ENCODE data around the gene CNST.

The CNST gene

DNA sequence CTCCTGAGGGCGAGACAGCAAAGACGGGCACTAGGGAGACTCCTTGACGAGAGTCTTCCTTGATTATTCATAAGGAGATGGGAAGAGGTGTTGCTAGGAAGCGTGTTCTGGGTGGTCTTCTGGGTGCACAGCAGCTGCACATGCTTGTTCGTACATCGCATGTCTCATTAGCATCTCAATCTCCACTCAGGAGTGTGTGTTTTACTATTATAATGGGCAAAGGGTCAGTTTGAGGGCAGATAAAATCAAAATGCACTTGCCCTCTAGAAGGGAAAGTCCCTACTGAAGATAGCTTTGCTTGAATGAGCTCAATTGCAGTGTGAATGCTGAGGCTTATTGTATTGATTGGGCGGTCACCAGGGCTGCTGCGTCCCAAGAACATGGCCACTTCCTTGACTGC, 107.8 kb downstream of the CNST start:
- in situ Hi-C loops (cut with MboI; ENCODE audit: low sequenced_read_pairs), result no loop called here

DNA sequence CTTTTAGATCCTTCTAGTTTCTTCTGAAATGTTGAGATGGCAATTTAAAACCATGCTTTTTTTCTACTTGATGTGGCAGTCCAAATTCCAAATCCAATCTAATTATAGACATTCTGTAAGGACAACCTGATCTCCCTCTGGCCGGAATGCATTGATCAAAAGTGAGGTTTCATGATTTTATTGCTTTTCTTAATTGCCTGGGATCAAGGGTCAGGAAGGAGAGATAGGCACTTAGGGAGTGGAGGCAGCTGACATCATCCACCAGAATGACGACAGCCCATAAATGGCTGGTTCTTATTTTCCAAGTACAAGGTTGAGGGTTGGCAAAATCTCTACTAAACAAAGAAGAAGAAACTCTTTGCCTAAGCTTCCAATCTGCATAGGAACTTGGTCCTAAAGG, 111.6 kb downstream of the CNST start:
- in situ Hi-C loops (cut with MboI; ENCODE audit: low sequenced_read_pairs), result no loop called here

DNA sequence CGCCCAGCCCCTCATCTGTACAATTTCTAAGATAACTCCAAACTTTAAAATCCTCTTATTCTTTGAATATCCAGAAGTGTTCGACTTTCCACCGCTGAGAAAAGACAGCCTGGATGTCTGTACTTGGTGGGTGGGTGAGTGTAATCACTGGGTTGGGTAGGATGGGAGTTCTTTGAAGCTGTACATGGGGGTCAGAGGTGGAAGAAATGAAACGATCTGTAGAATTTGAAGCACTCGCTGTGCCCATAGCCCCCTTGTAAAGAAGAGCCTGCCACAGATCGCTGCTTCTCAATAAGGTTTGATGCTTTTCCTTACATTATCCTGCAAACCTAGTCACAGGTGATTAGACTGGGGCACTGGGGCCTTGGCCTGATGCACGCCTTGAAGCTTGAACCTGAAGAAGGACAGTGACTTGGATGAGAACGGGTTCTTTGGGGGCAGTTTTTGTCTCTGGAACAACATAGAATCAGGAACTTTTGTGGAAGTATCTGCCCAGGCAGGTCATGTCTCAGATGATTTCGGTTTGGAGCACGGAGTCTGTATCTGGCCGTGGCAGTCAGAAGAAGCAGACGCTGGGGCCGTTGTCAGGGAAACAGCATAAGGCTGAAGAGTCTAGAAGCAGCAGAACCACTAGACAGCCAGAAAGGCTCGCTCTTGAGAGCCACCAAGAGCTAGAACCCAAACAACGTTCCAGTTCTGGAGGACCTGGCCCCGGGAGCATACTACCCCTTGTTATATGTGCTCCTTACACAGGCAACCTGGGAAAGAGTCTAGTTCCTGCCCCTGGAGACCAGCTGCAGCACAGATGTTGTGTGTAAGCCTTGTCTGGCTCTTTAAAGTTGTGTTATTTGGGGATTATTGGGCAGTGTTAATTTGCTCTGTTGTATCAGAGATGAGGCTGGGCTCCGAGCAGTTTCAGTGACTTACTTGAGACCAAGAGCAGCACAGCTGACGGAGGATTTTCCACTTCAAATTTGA, 112.8 kb downstream of the CNST start:
- in situ Hi-C loops (cut with MboI; ENCODE audit: low sequenced_read_pairs), result no loop called here

DNA sequence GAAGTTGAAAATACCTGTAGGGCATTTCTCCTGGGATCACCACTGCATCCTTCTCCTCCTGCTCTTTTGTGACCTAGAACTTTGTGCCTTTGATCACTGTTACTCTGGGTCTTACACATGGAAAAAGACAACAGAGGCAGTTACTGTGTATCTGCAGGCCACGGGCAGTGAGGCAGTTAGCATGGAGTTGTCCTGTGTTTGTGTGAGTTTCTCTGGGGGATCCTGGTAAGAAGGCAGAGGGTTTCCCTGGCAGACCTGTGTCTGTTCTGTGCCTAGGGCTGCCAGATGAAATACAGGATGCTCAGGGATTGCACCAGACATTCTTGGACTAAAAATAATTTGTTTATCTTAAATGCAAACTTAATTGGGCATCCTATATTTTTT, 113.5 kb downstream of the CNST start:
- in situ Hi-C loops (cut with MboI; ENCODE audit: low sequenced_read_pairs), result no loop called here

DNA sequence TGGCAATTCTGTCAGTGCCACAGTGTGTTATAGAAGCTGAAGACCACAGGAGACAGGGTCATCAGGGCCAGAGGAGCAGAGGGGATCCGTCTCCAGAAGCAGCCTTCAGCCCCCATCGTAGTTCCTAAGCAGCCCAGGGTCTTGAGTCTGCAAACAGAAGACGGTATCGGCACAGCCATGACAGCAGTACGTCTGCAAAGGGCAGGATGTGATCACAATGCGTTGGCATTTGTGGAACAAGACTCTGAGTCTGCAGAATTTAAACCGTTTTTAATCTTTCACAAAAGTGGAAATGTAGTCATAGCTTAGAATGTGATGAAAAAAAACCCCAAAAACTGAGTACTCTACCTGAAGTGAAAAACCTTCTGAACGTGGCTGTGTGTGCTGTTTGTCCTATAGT, 113.9 kb downstream of the CNST start:
- in situ Hi-C loops (cut with MboI; ENCODE audit: low sequenced_read_pairs), result no loop called here

DNA sequence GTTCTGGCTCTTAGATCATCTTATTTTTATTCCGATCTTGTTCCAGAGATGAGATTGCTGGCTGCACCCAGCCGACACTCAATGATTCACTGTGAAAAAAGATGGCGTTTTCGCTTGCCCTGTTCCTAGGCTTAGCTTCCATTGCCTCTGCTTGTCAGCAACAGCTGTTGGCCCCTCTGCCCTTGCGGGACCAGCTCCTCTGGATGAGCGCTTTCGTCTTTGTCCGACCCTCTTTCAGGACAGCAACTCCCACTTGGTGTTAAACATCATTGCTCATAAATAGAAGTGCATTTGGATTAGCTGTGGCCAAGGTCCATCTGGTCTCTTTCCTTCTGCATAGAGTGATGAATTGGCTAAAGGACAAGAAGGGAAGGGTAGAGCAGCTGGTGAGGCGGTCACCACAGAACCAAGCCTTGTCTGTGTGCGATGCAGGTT, 114.5 kb downstream of the CNST start:
- in situ Hi-C loops (cut with MboI; ENCODE audit: low sequenced_read_pairs), result no loop called here

DNA sequence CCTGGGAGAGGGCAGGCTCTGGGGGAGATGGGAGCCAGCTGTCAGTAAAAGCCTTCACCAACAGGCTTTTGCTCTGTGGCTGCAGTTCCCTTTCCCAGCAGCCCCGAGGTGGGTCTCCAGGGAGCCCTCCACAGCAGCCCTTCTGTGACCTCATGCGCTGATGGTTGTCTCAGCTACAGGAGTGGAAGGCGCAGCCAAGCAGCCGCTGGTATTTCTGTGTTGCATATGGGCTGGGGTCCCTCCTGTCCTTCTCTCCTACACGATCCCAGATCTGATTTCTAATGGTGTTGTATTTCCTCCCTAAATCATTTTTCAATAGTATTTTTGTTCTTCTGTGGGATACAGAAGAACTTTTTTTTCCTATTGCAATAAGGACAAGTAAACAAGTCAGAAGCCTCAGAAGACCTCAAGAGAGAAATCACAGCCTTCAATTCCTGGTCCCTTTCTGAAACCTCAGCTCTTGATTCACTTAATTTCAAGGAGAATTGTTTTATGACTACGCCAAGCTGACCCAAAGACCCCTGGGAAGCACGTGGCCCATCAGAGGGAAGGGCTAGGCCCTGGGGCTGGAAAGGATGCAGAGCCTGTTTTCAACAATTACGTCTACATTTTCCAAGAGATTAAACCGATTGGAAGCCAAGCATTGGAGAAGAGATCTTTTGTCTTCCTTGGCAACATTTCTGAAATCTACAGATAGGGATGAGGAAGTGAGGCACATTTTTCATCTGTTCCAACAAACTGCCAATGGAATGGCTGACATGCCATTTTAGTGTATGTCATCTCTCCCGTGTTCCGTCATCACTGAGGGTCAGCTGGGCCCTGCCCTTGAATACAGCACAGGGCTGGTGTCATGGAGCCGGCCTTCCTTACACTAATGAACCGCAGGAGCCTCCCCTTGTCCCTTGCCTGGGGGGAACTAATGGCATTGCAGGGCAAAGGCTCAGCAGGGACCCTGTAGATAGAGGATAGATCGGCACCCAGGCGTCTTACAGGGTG, 115.9 kb downstream of the CNST start:
- in situ Hi-C loops (cut with MboI; ENCODE audit: low sequenced_read_pairs), result no loop called here

DNA sequence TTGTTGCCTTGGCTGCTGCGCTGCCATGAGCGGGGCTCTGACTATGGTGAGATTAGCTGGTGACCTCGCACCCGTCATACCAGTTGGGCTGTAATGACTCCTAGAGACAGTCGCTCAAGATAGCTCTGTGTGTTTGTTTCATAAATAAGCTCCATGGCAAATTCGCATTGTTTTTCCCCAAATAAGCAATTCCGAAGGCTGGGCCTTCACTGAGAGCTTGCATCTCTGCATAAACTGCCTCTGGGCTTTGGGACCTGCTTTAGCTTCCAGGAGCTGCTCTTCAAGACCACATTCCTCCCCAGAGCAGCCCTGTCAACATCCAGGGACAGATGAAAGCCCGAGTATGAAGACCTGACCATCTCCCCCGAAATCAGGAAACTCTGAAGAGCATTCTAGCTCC, 117.3 kb downstream of the CNST start:
- in situ Hi-C loops (cut with MboI; ENCODE audit: low sequenced_read_pairs), result no loop called here

DNA sequence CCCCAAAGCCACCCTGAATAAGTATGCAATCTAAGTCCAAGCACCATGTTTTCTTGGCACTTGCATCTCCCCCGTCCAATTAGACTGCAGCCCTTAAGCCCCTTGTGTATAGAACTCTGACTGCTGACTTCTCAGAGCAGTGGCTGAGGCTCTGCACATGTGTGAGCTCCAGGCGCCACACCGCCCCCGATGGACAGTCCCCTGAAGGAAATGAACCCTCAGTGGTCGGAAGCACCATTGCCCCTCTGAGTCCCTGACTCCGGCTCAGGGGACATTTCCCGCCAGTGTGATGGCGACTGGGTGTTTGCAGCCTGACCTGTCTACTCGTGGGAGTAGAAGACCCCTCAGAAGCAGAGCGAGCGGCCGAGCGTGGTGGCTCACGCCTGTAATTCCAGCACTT, 120.7 kb downstream of the CNST start:
- in situ Hi-C loops (cut with MboI; ENCODE audit: low sequenced_read_pairs), result no loop called here

DNA sequence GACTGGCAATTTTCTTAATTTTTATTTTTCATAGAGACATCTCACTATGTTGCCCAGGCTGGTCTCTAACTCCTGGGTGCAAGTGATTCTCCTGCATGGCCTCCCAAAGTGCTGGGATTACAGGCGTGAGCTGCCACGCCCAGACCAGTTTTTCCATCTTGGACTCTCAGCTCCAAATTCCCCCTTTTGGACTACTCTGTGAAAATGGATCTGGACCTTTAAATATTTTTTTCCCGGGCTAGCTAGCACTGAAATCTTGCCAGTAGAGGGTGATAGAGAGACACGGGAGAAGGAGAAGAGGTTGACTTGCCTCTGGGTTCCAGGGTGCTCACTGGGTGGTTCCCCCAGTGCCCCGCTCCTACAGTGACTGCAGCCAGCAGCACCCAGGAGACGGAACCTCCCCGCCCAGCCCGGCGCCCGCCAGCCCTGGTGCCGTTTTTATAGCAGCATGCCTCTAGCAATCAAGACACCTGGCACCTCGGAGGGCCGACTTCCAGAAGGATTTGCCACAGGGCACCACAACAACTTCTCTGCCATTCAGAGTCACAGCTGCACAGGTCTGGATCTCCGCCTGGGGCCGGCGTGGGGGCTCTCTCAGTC, 123.3 kb downstream of the CNST start:
- in situ Hi-C loops (cut with MboI; ENCODE audit: low sequenced_read_pairs), result loop anchor here (10.0 kb wide), 1 partner anchor 275 kb away; no protein-coding TSS in a partner anchor

DNA sequence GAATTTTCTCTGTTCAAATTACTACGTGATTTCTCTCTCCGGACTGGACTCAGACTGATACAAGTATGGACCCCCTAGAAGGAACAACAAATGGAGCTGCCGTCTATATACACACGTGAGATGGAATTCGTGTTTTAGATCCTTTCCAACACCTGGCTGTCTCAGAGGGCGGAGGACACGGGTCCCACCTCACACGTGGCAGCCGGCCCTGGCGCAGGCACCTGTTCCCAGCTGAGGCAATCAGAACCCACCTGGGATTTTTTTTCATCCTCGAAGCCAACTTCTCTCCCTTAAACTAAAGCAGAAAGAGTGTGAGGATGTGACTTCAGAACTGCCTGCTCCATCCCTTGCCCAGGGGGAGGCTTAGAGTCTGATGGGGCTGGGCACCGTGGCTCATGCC, 123.8 kb downstream of the CNST start:
- in situ Hi-C loops (cut with MboI; ENCODE audit: low sequenced_read_pairs), result loop anchor here (10.0 kb wide), 1 partner anchor 275 kb away; no protein-coding TSS in a partner anchor

DNA sequence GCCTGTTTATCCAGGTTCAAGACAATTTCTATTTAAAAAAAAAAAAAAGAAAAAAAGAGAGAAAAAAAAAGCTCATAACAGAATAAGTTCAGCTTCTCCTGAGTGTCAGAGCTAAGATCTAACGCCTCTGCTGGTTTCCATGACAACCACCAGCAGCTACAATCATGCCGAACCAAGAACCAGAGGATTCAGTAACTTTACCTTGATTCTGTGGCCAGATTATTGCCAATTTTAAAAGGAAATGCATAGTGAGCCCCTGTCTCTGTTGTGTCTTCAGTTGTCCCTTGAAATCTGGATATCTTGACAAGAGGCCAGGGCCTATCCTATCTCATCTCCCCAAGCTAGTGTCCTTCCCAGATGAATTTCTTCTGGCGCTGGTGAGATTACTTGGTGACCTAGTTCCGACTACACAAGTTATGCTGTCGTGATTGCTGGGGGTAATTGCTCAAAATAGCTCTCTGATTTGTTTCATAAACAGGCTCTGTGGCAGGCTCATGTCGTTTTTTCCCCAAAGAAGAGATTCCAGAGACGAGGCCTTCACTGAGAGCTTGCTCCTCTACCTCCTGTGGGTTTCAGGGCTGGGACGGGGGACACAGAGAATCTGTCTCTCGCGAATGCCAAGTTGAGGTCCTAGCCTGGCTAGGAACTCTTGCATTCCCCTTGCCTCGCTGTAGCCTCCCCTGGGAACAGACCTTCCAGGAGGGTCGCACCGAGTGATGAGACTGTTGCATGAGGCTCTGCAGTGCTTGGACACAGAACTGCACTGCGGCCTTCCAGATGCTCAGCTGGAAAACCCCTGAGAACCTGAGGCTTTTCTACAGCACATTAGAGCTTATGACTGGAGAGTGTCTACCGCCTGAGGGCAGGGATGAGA, 125.6 kb downstream of the CNST start:
- in situ Hi-C loops (cut with MboI; ENCODE audit: low sequenced_read_pairs), result loop anchor here (10.0 kb wide), 1 partner anchor 273 kb away; no protein-coding TSS in a partner anchor

DNA sequence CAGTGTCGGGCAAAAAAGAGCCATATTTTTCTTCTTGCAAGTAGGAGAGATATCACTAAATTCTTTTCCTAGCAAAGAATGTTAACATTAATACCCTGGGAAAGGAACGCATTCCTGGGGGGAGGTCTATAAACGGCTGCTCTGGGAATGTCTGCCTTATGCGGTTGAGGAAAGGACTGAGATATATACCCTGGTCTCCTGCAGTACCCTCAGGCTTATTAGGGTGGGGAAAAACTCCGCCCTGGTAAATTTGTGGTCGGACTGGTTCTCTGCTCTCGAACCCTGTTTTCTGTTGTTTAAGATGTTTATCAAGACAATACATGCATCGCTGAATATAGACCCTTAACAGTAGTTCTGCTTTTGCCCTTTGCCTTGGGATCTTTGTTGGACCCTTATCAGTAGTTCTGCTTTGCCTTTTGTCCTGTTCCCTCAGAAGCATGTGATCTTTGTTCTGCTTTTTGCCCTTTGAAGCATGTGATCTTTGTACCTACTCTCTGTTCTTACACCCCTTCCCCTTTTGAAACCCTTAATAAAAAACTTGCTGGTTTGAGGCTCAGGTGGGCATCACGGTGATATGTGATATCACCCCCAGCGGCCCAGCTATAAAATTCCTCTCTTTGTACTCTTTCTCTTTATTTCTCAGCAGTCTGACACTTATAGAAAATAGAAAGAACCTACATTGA, 128.1 kb downstream of the CNST start:
- in situ Hi-C loops (cut with MboI; ENCODE audit: low sequenced_read_pairs), result loop anchor here (10.0 kb wide), 1 partner anchor 270 kb away; no protein-coding TSS in a partner anchor

DNA sequence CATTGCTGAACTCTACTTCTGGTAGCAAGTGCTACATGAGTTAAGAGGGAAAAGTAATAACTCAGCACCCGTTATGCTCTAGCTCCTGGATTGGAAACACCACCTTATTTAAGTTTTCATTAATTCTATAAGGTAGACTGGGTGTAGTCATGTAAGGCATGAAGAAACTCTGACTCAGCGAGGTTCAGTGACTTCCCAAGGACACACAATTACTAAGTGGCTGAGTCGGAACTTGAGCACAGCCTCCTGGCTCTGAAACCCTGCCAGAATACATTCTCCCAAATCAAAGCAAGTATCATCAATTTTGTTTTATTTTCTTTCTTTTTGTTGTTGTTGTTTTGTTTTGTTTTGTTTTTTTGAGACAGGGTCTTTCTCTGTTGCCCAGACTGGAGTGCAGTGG, 128.9 kb downstream of the CNST start:
- in situ Hi-C loops (cut with MboI; ENCODE audit: low sequenced_read_pairs), result loop anchor here (10.0 kb wide), 1 partner anchor 270 kb away; no protein-coding TSS in a partner anchor

DNA sequence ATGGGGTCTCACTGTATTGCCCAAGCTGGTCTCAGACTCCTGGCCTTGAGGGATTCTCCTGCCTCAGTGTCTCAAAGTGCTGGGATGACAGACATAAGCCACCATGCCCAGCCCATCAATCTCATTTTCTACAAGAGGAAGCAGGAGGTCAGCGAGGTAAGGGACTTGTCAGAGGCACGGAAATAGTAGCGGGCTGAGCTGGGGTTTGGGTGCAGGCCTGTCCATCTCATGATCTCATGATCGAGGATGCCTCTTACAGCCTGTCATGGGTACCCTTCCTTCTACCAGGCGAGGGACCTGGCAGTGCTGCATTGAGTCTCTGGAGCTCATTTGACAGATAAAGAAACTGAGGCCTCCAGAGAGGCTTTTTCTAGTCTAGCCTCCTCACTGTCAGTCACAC, 129.4 kb downstream of the CNST start:
- in situ Hi-C loops (cut with MboI; ENCODE audit: low sequenced_read_pairs), result loop anchor here (10.0 kb wide), 1 partner anchor 269 kb away; no protein-coding TSS in a partner anchor

DNA sequence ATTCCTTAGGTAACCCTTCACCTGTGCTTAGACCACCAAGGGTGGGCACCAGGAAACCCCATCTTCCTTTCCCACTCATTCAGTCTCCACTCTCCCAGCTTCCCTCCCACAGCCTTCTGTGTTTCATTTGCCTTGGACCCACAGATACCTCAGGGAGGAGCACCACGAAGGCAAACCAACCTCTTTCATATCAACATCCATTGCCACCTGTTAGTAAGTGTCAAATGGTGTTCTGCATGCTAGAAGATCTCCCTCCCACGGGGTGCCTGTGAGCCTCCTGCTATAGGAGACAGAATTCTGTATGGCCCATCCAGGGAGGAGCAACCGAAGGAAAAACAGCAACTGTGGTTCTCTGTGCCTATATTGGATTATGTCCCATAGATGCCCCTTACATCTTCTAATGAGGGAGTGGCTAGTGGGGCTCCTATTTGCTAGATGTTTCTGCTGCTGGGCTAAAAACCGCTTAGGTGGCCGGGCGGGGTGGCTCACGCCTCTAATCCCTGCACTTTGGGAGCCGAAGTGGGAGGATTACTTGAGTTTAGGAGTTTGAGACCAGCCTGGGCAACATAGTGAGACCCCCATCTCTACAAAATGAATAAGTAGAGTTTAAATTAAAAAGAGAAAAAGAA, 132.3 kb downstream of the CNST start:
- in situ Hi-C loops (cut with MboI; ENCODE audit: low sequenced_read_pairs), result loop anchor here (10.0 kb wide), 1 partner anchor 266 kb away; no protein-coding TSS in a partner anchor

DNA sequence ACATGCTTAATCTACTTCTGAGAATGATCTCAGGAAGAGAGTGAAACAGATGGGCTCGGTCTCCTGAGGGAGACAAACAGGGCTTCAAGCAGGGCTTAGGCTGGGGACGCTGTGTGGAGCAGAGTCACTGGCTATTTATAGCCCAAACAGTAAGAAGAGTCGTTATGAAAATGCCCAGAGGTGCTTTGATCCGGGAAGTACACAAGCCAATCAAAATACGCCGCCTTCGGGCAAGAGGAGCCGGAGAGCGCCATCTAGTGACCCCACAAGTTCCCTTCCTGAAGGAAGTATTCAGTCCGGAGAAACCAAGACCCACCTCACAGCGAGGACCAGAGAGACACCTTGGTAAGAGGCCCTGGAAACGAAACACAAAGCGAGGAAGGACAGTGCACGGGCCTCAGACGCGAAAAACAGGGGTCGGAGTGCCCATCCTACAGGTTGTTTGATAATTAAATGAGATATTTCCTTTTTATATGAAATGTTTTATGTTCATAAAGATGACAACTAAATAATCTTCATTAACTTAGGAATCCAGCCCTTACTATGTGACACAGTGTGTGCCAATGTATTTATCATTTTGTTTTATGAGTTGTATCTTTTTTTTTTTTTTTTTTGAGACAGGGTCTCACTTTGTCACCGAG, 133.0 kb downstream of the CNST start:
- in situ Hi-C loops (cut with MboI; ENCODE audit: low sequenced_read_pairs), result loop anchor here (10.0 kb wide), 1 partner anchor 266 kb away; no protein-coding TSS in a partner anchor

DNA sequence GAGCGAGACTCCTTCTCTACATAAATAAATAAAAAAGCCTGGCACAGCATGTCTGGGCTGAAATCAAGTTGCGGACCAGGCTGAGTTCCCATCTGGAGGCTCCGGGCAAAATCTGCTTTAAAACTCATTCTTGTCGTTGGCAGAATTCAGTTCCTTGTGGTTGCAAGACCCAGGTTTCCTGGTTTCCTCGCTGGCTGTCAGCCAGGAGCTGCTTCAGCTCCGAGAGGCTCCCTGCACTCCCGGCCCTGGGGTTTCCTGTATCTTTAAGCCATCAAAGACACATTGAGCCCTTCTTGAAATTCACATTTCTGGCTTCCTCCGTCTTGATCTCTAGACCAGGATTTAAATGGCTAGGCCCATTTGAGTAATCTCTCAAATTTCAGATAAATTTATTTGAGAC, 137.3 kb downstream of the CNST start:
- in situ Hi-C loops (cut with MboI; ENCODE audit: low sequenced_read_pairs), result no loop called here

All from HL-60/S4 (cell line).